Esophagus squamous epithelium (tissue), 4 donors: ENCODE results near the gene GMNN.

ENCODE experiments used
- CTCF ChIP-seq, 6 experiments: fragments of 450-650 bp in 4 of 6; fragments of 200-600 bp in 2 of 6; sonication (generic) in 2 of 6; IDR thresholded peaks; one replicate each; pipeline ENCODE4 v1.5.1; 2016 to 2019; ENCODE audit warnings: antibody characterized with exemption in 6 of 6, mild to moderate bottlenecking in 4 of 6, moderate library complexity in 4 of 6
- POLR2A ChIP-seq, 4 donors: fragments of 450-650 bp; IDR thresholded peaks; one replicate each; pipeline ENCODE4 v1.6.1; 2017; ENCODE audit warnings: antibody characterized with exemption in 4 of 4, mild to moderate bottlenecking in 4 of 4, moderate library complexity in 3 of 4

- TF ChIP-seq POLR2A (IDR thresholded peaks at IDR 0.05) (no peak), CTCF (IDR thresholded peaks at IDR 0.05) (no peak)
These were observed 13.4 kb downstream of the GMNN start for GRCh38 chr6:24788031-24788665.
